Loucy (cell line): ENCODE measurements around the gene RSPRY1.

ENCODE experiments used
- H2AFZ ChIP-seq: fragments of 200-600 bp; sonication (generic); 2 replicates; pipeline ENCODE4 v1.6.0; 2016; ENCODE audit warnings: antibody characterized with exemption, mild to moderate bottlenecking, low read length, moderate library complexity
- H3F3A ChIP-seq: fragments of 200-600 bp; 2 replicates; pipeline ENCODE4 v1.6.0; 2016; ENCODE audit warnings: antibody characterized with exemption, low read depth, mild to moderate bottlenecking
- H3K27me3 ChIP-seq: fragments of 200-600 bp; sonication (generic); 2 replicates; pipeline ENCODE4 v1.6.1; 2014; ENCODE audit warnings: low read length, mild to moderate bottlenecking; ENCODE audit not compliant: insufficient read depth, poor library complexity, severe bottlenecking
- H3K36me3 ChIP-seq: fragments of 200-600 bp; sonication (generic); 2 replicates; pipeline ENCODE4 v1.6.1; 2016; ENCODE audit warnings: low read length; ENCODE audit not compliant: insufficient read depth
- H3K4me1 ChIP-seq: fragments of 200-600 bp; sonication (generic); 2 replicates; pipeline ENCODE4 v1.5.1; 2014; ENCODE audit warnings: low read length, mild to moderate bottlenecking; ENCODE audit not compliant: insufficient read depth, poor library complexity, severe bottlenecking
- H3K4me2 ChIP-seq: fragments of 200-600 bp; sonication (generic); 2 replicates; pipeline ENCODE4 v1.6.0; 2014; ENCODE audit warnings: antibody characterized with exemption, low read length, low read depth, mild to moderate bottlenecking; ENCODE audit not compliant: poor library complexity, severe bottlenecking
- H3K4me3 ChIP-seq: fragments of 200-600 bp; sonication (generic); 2 replicates; pipeline ENCODE4 v1.5.1; 2014; ENCODE audit warnings: low read length, mild to moderate bottlenecking, mixed read lengths; ENCODE audit not compliant: poor library complexity, severe bottlenecking
- H3K79me2 ChIP-seq: fragments of 200-600 bp; sonication (generic); 2 replicates; pipeline ENCODE4 v1.6.1; 2014; ENCODE audit warnings: low read length; ENCODE audit not compliant: insufficient read depth
- H3K9ac ChIP-seq: fragments of 200-600 bp; sonication (generic); 2 replicates; pipeline ENCODE4 v1.6.0; 2014; ENCODE audit warnings: mild to moderate bottlenecking, low read depth, low read length, moderate library complexity; ENCODE audit not compliant: poor library complexity, severe bottlenecking
- H3K9me2 ChIP-seq: fragments of 200-600 bp; sonication (generic); replicated peaks from 2 replicates; pipeline ENCODE4 v1.6.1; 2016; ENCODE audit warnings: low read depth, low read length, mixed read lengths
- H3K9me3 ChIP-seq: fragments of 200-600 bp; sonication (generic); 2 replicates; pipeline ENCODE4 v1.6.1; 2014; ENCODE audit warnings: mild to moderate bottlenecking, antibody characterized with exemption, low read length, low read depth; ENCODE audit not compliant: insufficient read depth
- H4K20me1 ChIP-seq: fragments of 200-600 bp; sonication (generic); 2 replicates; pipeline ENCODE4 v1.6.0; 2014; ENCODE audit warnings: antibody characterized with exemption, low read length, mild to moderate bottlenecking; ENCODE audit not compliant: insufficient read depth, poor library complexity, severe bottlenecking
- CTCF ChIP-seq: fragments of 200-600 bp; sonication (generic); conservative IDR thresholded peaks from 2 replicates; pipeline ENCODE4 v1.5.1; 2014; ENCODE audit warnings: mild to moderate bottlenecking, antibody characterized with exemption, low read length
- EZH2phosphoT487 ChIP-seq: fragments of 200-600 bp; IDR thresholded peaks from 2 replicates; pipeline ENCODE4 v1.6.1; 2018; ENCODE audit warnings: antibody characterized with exemption, mild to moderate bottlenecking, moderate library complexity, borderline replicate concordance

Gene RSPRY1

DNA sequence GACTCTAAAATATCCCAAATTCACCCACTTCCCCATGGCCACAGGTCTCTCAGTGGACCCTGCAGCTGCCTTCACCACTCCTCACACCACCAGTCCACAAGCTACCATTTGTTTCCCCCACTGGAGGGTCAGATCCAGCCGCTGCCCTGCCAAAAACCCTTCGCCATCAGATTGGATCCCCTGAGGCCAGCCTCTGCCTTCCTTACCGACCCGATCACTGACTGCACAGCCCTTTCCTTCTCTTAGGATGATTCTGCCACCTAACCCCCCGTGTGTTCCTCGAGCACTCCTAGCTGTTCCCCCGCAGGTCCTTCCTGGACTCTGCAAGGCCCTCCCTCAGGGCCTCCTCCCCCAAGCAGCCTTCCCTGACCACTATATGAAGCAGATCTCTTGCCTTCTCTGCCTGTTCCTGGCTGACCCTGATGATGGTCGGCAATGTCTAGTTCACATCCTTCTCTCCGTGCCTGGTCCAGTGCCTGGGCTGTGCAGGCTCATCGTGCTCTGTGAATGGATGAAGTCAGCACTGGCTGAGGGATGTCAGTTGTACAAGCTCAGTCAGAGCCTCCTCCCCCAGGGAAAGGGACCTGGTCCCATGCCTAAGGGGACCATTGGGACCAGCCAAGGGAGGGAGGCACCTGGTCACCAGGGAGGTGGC is 47.7 kb upstream of the RSPRY1 start:
- H3K4me1 ChIP-seq, result peaks cover 58% of the 10 kb centered on the region
- peaks cover 9% of the 10 kb centered on the region for H3F3A ChIP-seq
- no peaks in the 10 kb centered on the region for H3K9me2 ChIP-seq
- TF ChIP-seq EZH2phosphoT487 (no peak), CTCF (no peak)
- peaks cover 7% of the 10 kb centered on the region; the same call in 1 of the 2 replicates for H3K36me3 ChIP-seq
- peaks cover 3% of the 10 kb centered on the region; the same call in 1 of the 2 replicates for H3K79me2 ChIP-seq
- H3K9me3 ChIP-seq, result no peaks in the 10 kb centered on the region
- H3K4me2 ChIP-seq, result no peak overlapping the region
- H4K20me1 ChIP-seq, result no peaks in the 10 kb centered on the region
- H3K9ac ChIP-seq, result no peak overlapping the region
- no peaks in the 10 kb centered on the region for H3K27me3 ChIP-seq
- H3K4me3 ChIP-seq, result no peak overlapping the region
- H2AFZ ChIP-seq, result no peak overlapping the region

DNA sequence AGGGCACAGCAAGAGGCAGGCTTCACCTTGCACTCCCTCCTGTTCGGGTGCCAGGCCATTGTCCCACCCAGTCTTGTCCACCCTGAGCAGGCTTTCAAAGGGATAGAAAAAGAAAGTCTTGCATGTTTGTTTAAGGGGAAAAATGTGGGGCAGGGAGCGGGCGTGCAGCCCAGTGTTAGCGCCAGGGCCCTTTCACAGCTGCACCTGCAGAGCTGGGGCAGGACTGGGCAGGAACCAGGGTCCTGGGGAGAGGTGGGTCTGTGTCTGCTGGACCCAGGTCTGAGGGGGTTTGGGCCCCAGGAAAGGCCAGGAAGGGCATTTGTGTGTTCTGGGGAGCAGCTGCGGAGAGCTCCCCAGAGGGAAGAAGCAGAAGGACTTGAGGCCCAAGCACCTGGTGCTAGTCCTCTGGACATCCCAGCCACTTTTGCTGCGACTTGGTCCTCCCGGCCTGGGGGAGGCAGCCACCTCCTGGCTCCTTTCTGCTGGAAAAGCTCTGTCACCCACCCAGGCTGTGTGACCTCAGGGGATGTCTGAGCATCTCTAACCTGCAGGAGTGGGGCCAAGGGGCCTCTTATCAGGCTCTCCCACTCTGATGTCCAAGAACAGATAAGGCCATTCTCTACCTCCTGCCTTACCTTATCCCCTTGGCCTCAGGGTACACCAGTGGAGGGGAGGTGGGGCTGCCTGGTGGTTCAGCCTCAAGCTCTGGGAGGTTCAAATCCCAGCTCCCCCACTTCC is 45.0 kb upstream of the RSPRY1 start:
- no peaks in the 10 kb centered on the region for H3K9me3 ChIP-seq
- no peak for TF ChIP-seq CTCF
- no peak for TF ChIP-seq EZH2phosphoT487
- no peaks in the 10 kb centered on the region for H4K20me1 ChIP-seq
- peak overlapping the region; percentile 75 for H3K9ac ChIP-seq
- H3K4me2 ChIP-seq, result peak overlapping the region; percentile 78
- H2AFZ ChIP-seq, result no peak overlapping the region
- H3K9me2 ChIP-seq, result no peaks in the 10 kb centered on the region
- H3K79me2 ChIP-seq, result peaks cover 22% of the 10 kb centered on the region; the same call in 1 of the 2 replicates
- peaks cover 9% of the 10 kb centered on the region for H3F3A ChIP-seq
- H3K27me3 ChIP-seq, result no peaks in the 10 kb centered on the region
- H3K36me3 ChIP-seq, result peaks cover 7% of the 10 kb centered on the region; the same call in 1 of the 2 replicates
- H3K4me3 ChIP-seq, result peak overlapping the region; percentile 48
- H3K4me1 ChIP-seq, result peaks cover 60% of the 10 kb centered on the region

GRCh38 chr16:57141822-57142631 is 44.1 kb upstream of the RSPRY1 start:
- no peaks in the 10 kb centered on the region for H3K9me3 ChIP-seq
- TF ChIP-seq CTCF, result no peak
- no peak for TF ChIP-seq EZH2phosphoT487
- H3K9me2 ChIP-seq, result no peaks in the 10 kb centered on the region
- H3K4me2 ChIP-seq, result peak overlapping the region; percentile 78
- H3F3A ChIP-seq, result peaks cover 9% of the 10 kb centered on the region
- H3K9ac ChIP-seq, result peak overlapping the region; percentile 75
- H3K36me3 ChIP-seq, result peaks cover 6% of the 10 kb centered on the region; the same call in 1 of the 2 replicates
- peaks cover 67% of the 10 kb centered on the region for H3K4me1 ChIP-seq
- no peak overlapping the region for H2AFZ ChIP-seq
- no peaks in the 10 kb centered on the region for H3K27me3 ChIP-seq
- H4K20me1 ChIP-seq, result no peaks in the 10 kb centered on the region
- H3K4me3 ChIP-seq, result peak overlapping the region; percentile 48
- peaks cover 23% of the 10 kb centered on the region; the same call in 1 of the 2 replicates for H3K79me2 ChIP-seq
